H1 (cell line): Measurements from ENCODE around the gene CDC5L. TPM values are rescaled to one million over a fixed set of nuclear protein-coding genes. Genes with fewer than 3 reads are reported as not detected.

Source experiments
- CTCF ChIA-PET: fragments of 300-600 bp; sonication (Branson Sonifier 250); formaldehyde crosslinking; loops from one replicate; lab custom pipeline; 2021; ENCODE audit not compliant: partially characterized antibody; lab: Charles Lee
- POLR2A ChIA-PET: fragments of 300-600 bp; sonication (Branson Sonifier 250); formaldehyde crosslinking; loops from one replicate; lab custom pipeline; 2021; ENCODE audit warnings: inconsistent platforms; ENCODE audit not compliant: partially characterized antibody; lab: Charles Lee
- DNase-seq, 2 experiments: peaks; one replicate each; pipeline versions ENCODE4 v3.0.0 to v3.0.0-alpha.2; 2010 to 2022; ENCODE audit warnings: low spot score in 2 of 2, low read depth in 1 of 2, mixed read lengths in 1 of 2
- FAIRE-seq: peaks from 2 replicates; lab custom pipeline; 2011; peaks lifted over from hg19 to GRCh38; lab: Jason Lieb, UNC
- H2AFZ ChIP-seq: 2 replicates; pipeline ENCODE4 v1.8.1; 2012; ENCODE audit warnings: low read length, inconsistent platforms
- H2AK5ac ChIP-seq: 2 replicates; pipeline ENCODE4 v1.6.1; 2013; ENCODE audit warnings: low read depth, low read length
- H2BK120ac ChIP-seq: replicated peaks from 2 replicates; pipeline ENCODE3; 2013; ENCODE audit warnings: low read depth, low read length, inconsistent platforms
- H2BK12ac ChIP-seq: 2 replicates; pipeline ENCODE4 v1.6.1; 2013; ENCODE audit warnings: low read depth, low read length
- H2BK15ac ChIP-seq: 2 replicates; pipeline ENCODE4 v1.6.1; 2013; ENCODE audit warnings: low read length
- H2BK20ac ChIP-seq: 2 replicates; pipeline ENCODE4 v1.6.1; 2013; ENCODE audit warnings: low read length
- H2BK5ac ChIP-seq: 2 replicates; pipeline ENCODE4 v1.6.1; 2013; ENCODE audit warnings: low read depth, low read length
- H3K14ac ChIP-seq: 2 replicates; pipeline ENCODE4 v1.6.1; 2013; ENCODE audit warnings: inconsistent platforms; ENCODE audit not compliant: insufficient read length
- H3K18ac ChIP-seq: 2 replicates; pipeline ENCODE4 v1.6.1; 2013; ENCODE audit warnings: low read length; ENCODE audit errors: extremely low read depth
- H3K23ac ChIP-seq: 2 replicates; pipeline ENCODE4 v1.6.1; 2013; ENCODE audit warnings: inconsistent platforms; ENCODE audit not compliant: insufficient read length
- H3K23me2 ChIP-seq: 2 replicates; pipeline ENCODE4 v1.6.1; 2013; ENCODE audit warnings: low read depth, low read length
- H3K27ac ChIP-seq: 2 replicates; pipeline ENCODE4 v1.6.1; 2011; ENCODE audit warnings: low read depth, low read length, inconsistent platforms
- H3K27me3 ChIP-seq, 4 experiments: replicated peaks in 1 of 4; 1 replicate in 1 of 4; 2 replicates in 3 of 4; pipeline versions ENCODE4 v1.6.1 to v1.8.1; 2011 to 2013; ENCODE audit warnings: low read length in 3 of 4, mild to moderate bottlenecking in 3 of 4, inconsistent platforms in 2 of 4, mixed read lengths in 2 of 4, moderate library complexity in 1 of 4; ENCODE audit not compliant: control insufficient read depth in 3 of 4, insufficient read depth in 3 of 4; ENCODE audit errors: extremely low read depth in 1 of 4
- H3K36me3 ChIP-seq, 4 experiments: 2 replicates each; pipeline versions ENCODE4 v1.6.1 to v1.8.1; 2011 to 2013; ENCODE audit warnings: mild to moderate bottlenecking in 4 of 4, low read length in 3 of 4, moderate library complexity in 2 of 4, control low read depth in 1 of 4, inconsistent platforms in 1 of 4; ENCODE audit not compliant: insufficient read depth in 4 of 4, control insufficient read depth in 2 of 4
- H3K4ac ChIP-seq: replicated peaks from 2 replicates; pipeline ENCODE3; 2013; ENCODE audit warnings: low read length, low read depth, mixed read lengths, inconsistent platforms; ENCODE audit not compliant: insufficient read length
- H3K4me1 ChIP-seq, 4 experiments: replicated peaks in 1 of 4; 1 replicate in 1 of 4; 2 replicates in 3 of 4; pipeline versions ENCODE4 v1.6.1 to v1.8.1; 2011 to 2013; ENCODE audit warnings: low read length in 3 of 4, inconsistent platforms in 2 of 4, mixed read lengths in 1 of 4; ENCODE audit not compliant: insufficient read depth in 4 of 4, control insufficient read depth in 3 of 4
- H3K4me2 ChIP-seq, 2 experiments: 2 replicates each; pipeline versions ENCODE4 v1.6.1 to v1.8.1; 2011 to 2013; ENCODE audit warnings: low read depth in 2 of 2, low read length in 2 of 2, control low read depth in 1 of 2, inconsistent platforms in 1 of 2, mild to moderate bottlenecking in 1 of 2; ENCODE audit not compliant: insufficient read depth in 1 of 2
- H3K4me3 ChIP-seq, 4 experiments: fragments of 200-600, 300-600 bp in 1 of 4; sonication (generic), shearing (Covaris generic), sonication (Bioruptor Twin) in 1 of 4; 2 replicates each; pipeline versions ENCODE4 v1.5.1 to v1.8.1; 2011 to 2016; ENCODE audit warnings: low read length in 4 of 4, low read depth in 3 of 4, control low read depth in 2 of 4, inconsistent platforms in 2 of 4, mild to moderate bottlenecking in 2 of 4, mixed read lengths in 1 of 4, moderate library complexity in 1 of 4; ENCODE audit not compliant: insufficient read depth in 2 of 4; ENCODE audit errors: extremely low read depth in 1 of 4
- H3K56ac ChIP-seq: replicated peaks from 2 replicates; pipeline ENCODE3; 2013; ENCODE audit warnings: low read depth, mild to moderate bottlenecking, mixed read lengths, low read length, inconsistent platforms; ENCODE audit not compliant: insufficient read length
- H3K79me1 ChIP-seq: 2 replicates; pipeline ENCODE4 v1.6.1; 2013; ENCODE audit warnings: low read depth, low read length, control low read depth
- H3K79me2 ChIP-seq, 2 experiments: 2 replicates each; pipeline versions ENCODE4 v1.6.1 to v1.8.1; 2012 to 2013; ENCODE audit warnings: low read length in 2 of 2, mild to moderate bottlenecking in 2 of 2, inconsistent platforms in 1 of 2; ENCODE audit not compliant: insufficient read depth in 2 of 2, control insufficient read depth in 1 of 2
- H3K9ac ChIP-seq, 4 experiments: replicated peaks in 1 of 4; 1 replicate in 1 of 4; 2 replicates in 3 of 4; pipeline versions ENCODE4 v1.6.1 to v1.8.1; 2011 to 2013; ENCODE audit warnings: low read depth in 3 of 4, low read length in 3 of 4, control low read depth in 2 of 4, mild to moderate bottlenecking in 2 of 4, moderate library complexity in 2 of 4, inconsistent platforms in 1 of 4; ENCODE audit errors: extremely low read depth in 1 of 4
- H3K9me3 ChIP-seq, 2 experiments: 2 replicates each; pipeline versions ENCODE4 v1.6.1 to v1.8.1; 2012 to 2013; ENCODE audit warnings: mild to moderate bottlenecking in 2 of 2, moderate library complexity in 2 of 2, control low read depth in 1 of 2, inconsistent platforms in 1 of 2, low read depth in 1 of 2, low read length in 1 of 2, mixed read lengths in 1 of 2; ENCODE audit not compliant: insufficient read depth in 2 of 2
- H4K20me1 ChIP-seq, 2 experiments: replicated peaks in 1 of 2; 2 replicates each; pipeline versions ENCODE3 to v1.8.1; 2011 to 2013; ENCODE audit warnings: inconsistent platforms in 2 of 2, low read length in 2 of 2, mild to moderate bottlenecking in 1 of 2; ENCODE audit not compliant: insufficient read depth in 2 of 2, control insufficient read depth in 1 of 2
- H4K5ac ChIP-seq: 2 replicates; pipeline ENCODE4 v1.6.1; 2013; ENCODE audit warnings: low read length, low read depth, mixed read lengths, inconsistent platforms; ENCODE audit not compliant: insufficient read length
- H4K8ac ChIP-seq: 2 replicates; pipeline ENCODE4 v1.8.0; 2013; ENCODE audit warnings: mild to moderate bottlenecking, moderate library complexity, low read length, inconsistent platforms; ENCODE audit not compliant: insufficient read depth; ENCODE audit errors: extremely low read depth
- H4K91ac ChIP-seq: replicated peaks from 2 replicates; pipeline ENCODE3; 2013; ENCODE audit warnings: low read length, mixed read lengths, inconsistent platforms; ENCODE audit not compliant: insufficient read length
- ASH2L ChIP-seq: fragments of 200-600, 300-600 bp; sonication (generic); IDR thresholded peaks from one replicate; pipeline ENCODE4 v1.7.1; 2017; ENCODE audit warnings: low read length
- BRCA1 ChIP-seq: IDR thresholded peaks from 2 replicates; pipeline ENCODE4 v1.6.1; 2012; ENCODE audit warnings: low read depth, low read length, improper control_type of control experiment
- E2F6 ChIP-seq: IDR thresholded peaks from 2 replicates; pipeline ENCODE4 v1.6.1; 2012; ENCODE audit warnings: inconsistent platforms
- GTF2F1 ChIP-seq: IDR thresholded peaks from 2 replicates; pipeline ENCODE4 v1.6.1; 2012; ENCODE audit warnings: low read depth, low read length, improper control_type of control experiment, borderline replicate concordance
- JUN ChIP-seq: IDR thresholded peaks from 2 replicates; pipeline ENCODE4 v1.6.1; 2011; ENCODE audit warnings: low read depth, mild to moderate bottlenecking, improper control_type of control experiment, low read length
- KDM1A ChIP-seq: fragments of 200-600, 300-600 bp; sonication (generic); IDR thresholded peaks from 2 replicates; pipeline ENCODE4 v1.7.1; 2016; ENCODE audit warnings: mild to moderate bottlenecking, low read length, borderline replicate concordance
- KDM4A ChIP-seq: IDR thresholded peaks from one replicate; pipeline ENCODE4 v1.7.1; 2012; ENCODE audit warnings: low read depth, mild to moderate bottlenecking, moderate library complexity, low read length, inconsistent platforms; ENCODE audit not compliant: severe bottlenecking
- POLR2AphosphoS5 ChIP-seq: IDR thresholded peaks from 2 replicates; pipeline ENCODE4 v1.6.1; 2011; ENCODE audit warnings: low read depth, low read length
- SUZ12 ChIP-seq: fragments of 200-600 bp; sonication (generic); IDR thresholded peaks from 2 replicates; pipeline ENCODE4 v1.6.1; 2012; ENCODE audit warnings: mild to moderate bottlenecking, inconsistent platforms, low read length, moderate library complexity, mixed read lengths
- TEAD4 ChIP-seq: IDR thresholded peaks from 2 replicates; pipeline ENCODE4 v1.6.1; 2012; ENCODE audit warnings: low read depth, low read length, inconsistent platforms, mixed read lengths
- ZNF274 ChIP-seq: IDR thresholded peaks from 2 replicates; pipeline ENCODE4 v1.7.0; 2012; ENCODE audit warnings: low read length, borderline replicate concordance; ENCODE audit errors: extremely low read depth
- WGBS, 2 experiments: shearing (Covaris generic) in 1 of 2; methylation state at CpG; one replicate each; pipeline versions ENCODE4 v1.1.6 to v1.1.7; 2013 to 2015; ENCODE audit warnings: low lambda C conversion rate in 2 of 2, mixed read lengths in 2 of 2, inconsistent platforms in 1 of 2, low coverage in 1 of 2, missing lambda C conversion rate in 1 of 2; ENCODE audit not compliant: insufficient replicate concordance in 2 of 2, insufficient coverage in 1 of 2, insufficient read length in 1 of 2; ENCODE audit errors: extremely low coverage in 1 of 2, missing lambda C conversion rate in 1 of 2; 5-methylcytosine and 5-hydroxymethylcytosine counted together
- polyA plus RNA-seq, 7 experiments: library from polyadenylated mRNA; depleted of rRNA in 3 of 7; stranded (reverse) in 5 of 7; unstranded in 2 of 7; fragments of >200 nt in 5 of 7; fragments of 200-250 nt in 2 of 7; gene quantifications; 1 replicate in 5 of 7; 2 replicates in 1 of 7; 4 replicates in 1 of 7; pipeline versions ENCODE4 v1.2.1 to v1.2.3, GENCODE V29; 2011 to 2013; ENCODE audit warnings: missing spikeins in 2 of 7, mixed read lengths in 2 of 7
- total RNA-seq: library from RNA; stranded (reverse); fragmentation: NEBNext Ultra II Directional; extraction: Animal tissue kit (Norgen Biotek cat#: 25700); gene quantifications from 2 replicates; pipeline ENCODE4 v1.2.1, GENCODE V29; 2021
- TF ChIP-seq, protein P1 (sequence below): IDR thresholded peaks from 2 replicates; pipeline ENCODE4 v1.6.1; 2011; ENCODE audit warnings: low read length, improper control_type of control experiment

The CDC5L gene
- total and polyA plus RNA-seq, 2 of the 8 experiments (the other 6 are each of a cell fraction or from before 2014, with no cell fraction given): 8.4 to 32.8 TPM

- no peaks in the 10 kb centered on the region; a peak in 1 of 7 replicates for H3K27me3 ChIP-seq
- no peak overlapping the region for H3K9ac ChIP-seq
- peaks cover 3 to 7% (median 6%) of the 10 kb centered on the region in 4 experiments; a peak in 6 of 7 replicates for H3K4me1 ChIP-seq
- no peaks in the 10 kb centered on the region for H3K9me3 ChIP-seq
- H3K23ac ChIP-seq: no peak overlapping the region
- H4K8ac ChIP-seq: no peak overlapping the region
- H4K20me1 ChIP-seq: no peaks in the 10 kb centered on the region
- no peaks in the 10 kb centered on the region for H3K79me2 ChIP-seq
- no peak overlapping the region for H3K56ac ChIP-seq
- no peak overlapping the region for H2BK15ac ChIP-seq
- H3K36me3 ChIP-seq: no peaks in the 10 kb centered on the region
- ChIA-PET POLR2A (no interaction called here), CTCF (interaction anchor here (1.6 kb wide), 1 partner anchor 10 kb away, joined by 4 read pairs; no protein-coding TSS in a partner anchor)
- no peak overlapping the region for H2AK5ac ChIP-seq
- 0 out of 2 replicates have a peak overlapping the region, but pooled peaks have one; percentile 46 for H2BK12ac ChIP-seq
- H3K14ac ChIP-seq: no peak overlapping the region
- 94% methylated on average over 13 of the region's 13 CpGs; no CpG with 5 or more reads in 1 of the 2 experiments for WGBS, 2 experiments
- TF ChIP-seq BRCA1: no peak
- TF ChIP-seq, protein P1, sequence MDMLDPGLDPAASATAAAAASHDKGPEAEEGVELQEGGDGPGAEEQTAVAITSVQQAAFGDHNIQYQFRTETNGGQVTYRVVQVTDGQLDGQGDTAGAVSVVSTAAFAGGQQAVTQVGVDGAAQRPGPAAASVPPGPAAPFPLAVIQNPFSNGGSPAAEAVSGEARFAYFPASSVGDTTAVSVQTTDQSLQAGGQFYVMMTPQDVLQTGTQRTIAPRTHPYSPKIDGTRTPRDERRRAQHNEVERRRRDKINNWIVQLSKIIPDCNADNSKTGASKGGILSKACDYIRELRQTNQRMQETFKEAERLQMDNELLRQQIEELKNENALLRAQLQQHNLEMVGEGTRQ: no peak
- TF ChIP-seq POLR2AphosphoS5: no peak
- TF ChIP-seq JUN: no peak
- no peak for TF ChIP-seq GTF2F1
- TF ChIP-seq E2F6: no peak
- TF ChIP-seq TEAD4: no peak
- TF ChIP-seq KDM1A: no peak
- no peak for TF ChIP-seq ZNF274
- TF ChIP-seq SUZ12: no peak
- TF ChIP-seq KDM4A: no peak
- no peak for TF ChIP-seq ASH2L
- no peak overlapping the region for H2BK120ac ChIP-seq
- H4K5ac ChIP-seq: no peak overlapping the region
- no peak overlapping the region for H2BK5ac ChIP-seq
- no peak overlapping the region for H3K4me2 ChIP-seq
- H3K23me2 ChIP-seq: no peaks in the 10 kb centered on the region
- H3K4me3 ChIP-seq: no peak overlapping the region
- no peak overlapping the region for H2AFZ ChIP-seq
- DNase-seq: no peak
- H3K18ac ChIP-seq: no peak overlapping the region
- FAIRE-seq: no peak
- 0 out of 2 replicates have a peak overlapping the region, but pooled peaks have one; percentile 61 for H2BK20ac ChIP-seq
- H3K79me1 ChIP-seq: no peaks in the 10 kb centered on the region
- no peak overlapping the region for H4K91ac ChIP-seq
- H3K27ac ChIP-seq: no peak overlapping the region
- H3K4ac ChIP-seq: no peak overlapping the region
Measured at GRCh38 chr6:44480097-44480541, 92.6 kb downstream of the CDC5L start.
